GM23338 (cell line): Measurements from ENCODE around the gene SLC22A4. TPM values are rescaled to one million over a fixed set of nuclear protein-coding genes. Genes with fewer than 3 reads are reported as not detected.

Experiments used
- ATAC-seq: fragments of 200-7000 bp; cut with Tn5 transposase; 3 replicates; pipeline ENCODE4 v1.9.1; 2020
- DNase-seq: peaks from one replicate; pipeline ENCODE4 v3.0.0-alpha.2; 2015; ENCODE audit warnings: low spot score
- H2AFZ ChIP-seq: fragments of 200-600 bp; sonication (generic); 2 replicates; pipeline ENCODE4 v1.8.0; 2016; ENCODE audit warnings: antibody characterized with exemption, mild to moderate bottlenecking, moderate library complexity
- H3F3A ChIP-seq: fragments of 200-600 bp; sonication (generic); replicated peaks from 2 replicates; pipeline ENCODE4 v1.8.0; 2017; ENCODE audit warnings: antibody characterized with exemption, mixed run types, low read depth
- H3K27ac ChIP-seq: fragments of 200-600 bp; sonication (generic); 2 replicates; pipeline ENCODE4 v1.6.1; 2016; ENCODE audit warnings: low read depth
- H3K27me3 ChIP-seq: fragments of 200-600 bp; sonication (generic); 2 replicates; pipeline ENCODE4 v1.8.0; 2016; ENCODE audit warnings: mild to moderate bottlenecking, mixed run types, moderate library complexity; ENCODE audit not compliant: insufficient read depth
- H3K36me3 ChIP-seq: fragments of 200-600 bp; sonication (generic); 2 replicates; pipeline ENCODE4 v1.8.0; 2016; ENCODE audit warnings: mild to moderate bottlenecking; ENCODE audit not compliant: insufficient read depth
- H3K4me1 ChIP-seq: fragments of 200-600 bp; sonication (generic); 2 replicates; pipeline ENCODE4 v1.8.0; 2016; ENCODE audit warnings: mild to moderate bottlenecking, moderate library complexity; ENCODE audit not compliant: insufficient read depth
- H3K4me2 ChIP-seq: fragments of 200-600 bp; sonication (generic); 2 replicates; pipeline ENCODE4 v1.7.1; 2017; ENCODE audit warnings: mixed run types
- H3K4me3 ChIP-seq: fragments of 200-600 bp; sonication (generic); 2 replicates; pipeline ENCODE4 v1.6.1; 2016; ENCODE audit warnings: mixed run types
- H3K79me2 ChIP-seq: fragments of 200-600 bp; sonication (generic); replicated peaks from 2 replicates; pipeline ENCODE4 v1.8.0; 2017; ENCODE audit warnings: mild to moderate bottlenecking; ENCODE audit not compliant: insufficient read depth
- H3K9me2 ChIP-seq: fragments of 200-600 bp; sonication (generic); 2 replicates; pipeline ENCODE4 v1.8.0; 2017; ENCODE audit not compliant: insufficient read depth
- H4K20me1 ChIP-seq: fragments of 200-600 bp; sonication (generic); replicated peaks from 2 replicates; pipeline ENCODE4 v1.8.0; 2017; ENCODE audit warnings: mild to moderate bottlenecking; ENCODE audit not compliant: insufficient read depth
- H3K27ac Mint-ChIP-seq: 2 replicates; pipeline ENCODE4 v1.8.0; 2020; ENCODE audit warnings: inconsistent platforms, mild to moderate bottlenecking, moderate library complexity, mixed read lengths
- H3K27me3 Mint-ChIP-seq: 3 replicates; pipeline ENCODE4 v1.8.0; 2022; ENCODE audit warnings: low read depth, mild to moderate bottlenecking, moderate library complexity, mixed read lengths, inconsistent platforms; ENCODE audit not compliant: insufficient read depth, poor library complexity
- H3K36me3 Mint-ChIP-seq: 3 replicates; pipeline ENCODE4 v1.8.0; 2021; ENCODE audit warnings: low read depth, mild to moderate bottlenecking, inconsistent platforms, moderate library complexity, mixed read lengths
- H3K4me1 Mint-ChIP-seq: 3 replicates; pipeline ENCODE4 v1.8.0; 2020; ENCODE audit warnings: mild to moderate bottlenecking, inconsistent platforms, mixed read lengths
- H3K4me3 Mint-ChIP-seq: 3 replicates; pipeline ENCODE4 v1.8.0; 2021; ENCODE audit warnings: moderate library complexity, mild to moderate bottlenecking, inconsistent platforms, mixed read lengths
- H3K9me3 Mint-ChIP-seq: 3 replicates; pipeline ENCODE4 v1.8.0; 2020; ENCODE audit warnings: moderate library complexity, mild to moderate bottlenecking, inconsistent platforms, mixed read lengths
- CTCF ChIP-seq, 2 experiments: fragments of 200-600 bp in 1 of 2; sonication (generic) in 1 of 2; conservative IDR thresholded peaks; 2 replicates each; pipeline versions ENCODE4 v1.5.1 to v1.6.1; 2016 to 2017; ENCODE audit warnings: antibody characterized with exemption in 2 of 2, low read depth in 2 of 2, mild to moderate bottlenecking in 2 of 2, moderate library complexity in 1 of 2
- ETS1 ChIP-seq: IDR thresholded peaks from 2 replicates; pipeline ENCODE4 v1.6.1; 2016; ENCODE audit warnings: antibody characterized with exemption
- EZH2 ChIP-seq: fragments of 200-600 bp; sonication (generic); IDR thresholded peaks from one replicate; pipeline ENCODE4 v1.8.0; 2017; ENCODE audit warnings: antibody characterized with exemption, mild to moderate bottlenecking, low read depth; ENCODE audit not compliant: unreplicated experiment
- EZH2phosphoT487 ChIP-seq: fragments of 200-600 bp; sonication (generic); IDR thresholded peaks from one replicate; pipeline ENCODE4 v1.8.1; 2018; ENCODE audit warnings: antibody characterized with exemption; ENCODE audit not compliant: unreplicated experiment
- NANOG ChIP-seq: IDR thresholded peaks from 2 replicates; pipeline ENCODE4 v1.6.1; 2016; ENCODE audit warnings: antibody characterized with exemption, borderline replicate concordance
- POLR2AphosphoS5 ChIP-seq: IDR thresholded peaks from 2 replicates; pipeline ENCODE4 v1.6.1; 2016; ENCODE audit warnings: antibody characterized with exemption, low read depth
- ZNF114 ChIP-seq: fragments of 250-450 bp; sonication (Bioruptor Pico); IDR thresholded peaks from 2 replicates; pipeline ENCODE4 v1.5.0; 2020; ENCODE audit warnings: mild to moderate bottlenecking, moderate library complexity
- ZNF331 ChIP-seq: fragments of 250-450 bp; sonication (Bioruptor Pico); IDR thresholded peaks from 2 replicates; pipeline ENCODE4 v1.5.0; 2020; ENCODE audit warnings: low read depth, mild to moderate bottlenecking, moderate library complexity
- ZNF462 ChIP-seq: fragments of 250-450 bp; sonication (Bioruptor Pico); IDR thresholded peaks from 2 replicates; pipeline ENCODE4 v1.5.0; 2020; ENCODE audit warnings: mild to moderate bottlenecking, moderate library complexity
- polyA plus RNA-seq: library from polyadenylated mRNA; unstranded; fragments of >200 nt; fragmentation: Nextera tagmentation; extraction: Ambion mirVana; gene quantifications from 2 replicates; pipeline ENCODE4 v1.2.1, GENCODE V29; 2016
- total RNA-seq: library from RNA; depleted of rRNA; stranded (reverse); fragments of >200 nt; shearing (Covaris generic); gene quantifications from 2 replicates; pipeline ENCODE4 v1.2.3, GENCODE V29; 2014

SLC22A4 gene
- total and polyA plus RNA-seq, 2 experiments from 2014 or later = 0.28 to 0.40 TPM

GRCh38 chr5:132387640-132388117 lies 93.5 kb downstream of the SLC22A4 start (continued):
- TF ChIP-seq ZNF462 (CRISPR knock-in tag) = no peak
- TF ChIP-seq ZNF331 (CRISPR knock-in tag) = no peak
- TF ChIP-seq CTCF (conservative IDR thresholded peaks at IDR 0.05; ENCODE audit: low read depth in 2 of 2) = no peak
- no peak for TF ChIP-seq EZH2phosphoT487
- TF ChIP-seq NANOG = no peak

- ATAC-seq = no peak; the same call in 2 of the 3 replicates
- H3K9me2 ChIP-seq = no peaks in the 10 kb centered on the region
- Mint-ChIP-seq H3K27ac (no peak overlapping the region), H3K4me1 (peaks cover 16% of the 10 kb centered on the region), H3K36me3 (no peaks in the 10 kb centered on the region), H3K27me3 (no peaks in the 10 kb centered on the region), H3K4me3 (no peak overlapping the region), H3K9me3 (no peaks in the 10 kb centered on the region)
- H4K20me1 ChIP-seq = no peaks in the 10 kb centered on the region
- H3K4me2 ChIP-seq = no peak overlapping the region
- H3K27me3 ChIP-seq = no peaks in the 10 kb centered on the region
- no peak for DNase-seq
- no peaks in the 10 kb centered on the region for H3K79me2 ChIP-seq
- H3F3A ChIP-seq = no peaks in the 10 kb centered on the region
- H3K4me3 ChIP-seq = no peak overlapping the region
- H3K36me3 ChIP-seq = no peaks in the 10 kb centered on the region
- H3K27ac ChIP-seq = no peak overlapping the region
- H3K4me1 ChIP-seq = peaks cover 11% of the 10 kb centered on the region
- no peak overlapping the region for H2AFZ ChIP-seq
- TF ChIP-seq EZH2phosphoT487 (no peak), ETS1 (no peak), POLR2AphosphoS5 (no peak), EZH2 (no peak), NANOG (no peak), ZNF114 (no peak)
Measured at GRCh38 chr5:132388244-132389050, 94.3 kb downstream of the SLC22A4 start.
